Body of pancreas (tissue), 4 donors: ENCODE results near the gene GARIN6.

Experiments used
- POLR2A ChIP-seq, 3 donors: fragments of 450-650 bp; IDR thresholded peaks; one replicate each; pipeline ENCODE4 v1.6.1; 2016; ENCODE audit warnings: antibody characterized with exemption in 3 of 3, mild to moderate bottlenecking in 2 of 3
- TF ChIP-seq, protein P1 (sequence below), 7 experiments: fragments of 450-650 bp in 4 of 7; fragments of 200-600 bp in 3 of 7; sonication (generic) in 3 of 7; IDR thresholded peaks; one replicate each; pipeline ENCODE4 v1.5.1; 2016 to 2019; ENCODE audit warnings: antibody characterized with exemption in 7 of 7

DNA sequence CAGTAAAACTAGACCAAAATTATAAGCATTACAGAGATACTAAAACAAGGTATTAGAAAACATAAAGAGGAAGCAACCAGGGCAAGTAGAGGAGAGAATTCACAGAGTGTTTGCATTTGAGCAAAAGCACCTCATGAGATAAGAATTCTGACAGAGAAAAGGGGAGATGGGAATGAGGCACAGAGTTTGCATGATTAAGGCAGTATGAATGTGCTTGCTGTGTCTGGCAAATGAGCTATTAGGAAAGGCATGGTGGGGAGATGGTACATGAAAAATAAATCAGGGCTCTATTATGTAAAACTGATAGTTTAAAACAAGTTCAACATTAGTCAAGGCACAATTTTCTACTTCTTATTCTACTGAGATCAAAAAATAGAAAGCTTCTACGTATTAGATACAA is 23.1 kb downstream of the GARIN6 start:
- TF ChIP-seq, protein P1, sequence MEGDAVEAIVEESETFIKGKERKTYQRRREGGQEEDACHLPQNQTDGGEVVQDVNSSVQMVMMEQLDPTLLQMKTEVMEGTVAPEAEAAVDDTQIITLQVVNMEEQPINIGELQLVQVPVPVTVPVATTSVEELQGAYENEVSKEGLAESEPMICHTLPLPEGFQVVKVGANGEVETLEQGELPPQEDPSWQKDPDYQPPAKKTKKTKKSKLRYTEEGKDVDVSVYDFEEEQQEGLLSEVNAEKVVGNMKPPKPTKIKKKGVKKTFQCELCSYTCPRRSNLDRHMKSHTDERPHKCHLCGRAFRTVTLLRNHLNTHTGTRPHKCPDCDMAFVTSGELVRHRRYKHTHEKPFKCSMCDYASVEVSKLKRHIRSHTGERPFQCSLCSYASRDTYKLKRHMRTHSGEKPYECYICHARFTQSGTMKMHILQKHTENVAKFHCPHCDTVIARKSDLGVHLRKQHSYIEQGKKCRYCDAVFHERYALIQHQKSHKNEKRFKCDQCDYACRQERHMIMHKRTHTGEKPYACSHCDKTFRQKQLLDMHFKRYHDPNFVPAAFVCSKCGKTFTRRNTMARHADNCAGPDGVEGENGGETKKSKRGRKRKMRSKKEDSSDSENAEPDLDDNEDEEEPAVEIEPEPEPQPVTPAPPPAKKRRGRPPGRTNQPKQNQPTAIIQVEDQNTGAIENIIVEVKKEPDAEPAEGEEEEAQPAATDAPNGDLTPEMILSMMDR (IDR thresholded peaks at IDR 0.05), result no peak
- TF ChIP-seq POLR2A (IDR thresholded peaks at IDR 0.05), result no peak
